Mammary epithelial cell (primary cell): Measurements from ENCODE around the gene EXOG.

ENCODE experiments used
- CTCF ChIP-seq, 2 donors: IDR thresholded peaks in 1 of 2; conservative IDR thresholded peaks in 1 of 2; 2 replicates each; pipeline ENCODE4 v1.5.1; 2011 to 2012; ENCODE audit warnings: inconsistent platforms in 2 of 2, low read length in 2 of 2, mild to moderate bottlenecking in 2 of 2, control low read depth in 1 of 2, low read depth in 1 of 2; ENCODE audit not compliant: insufficient read depth in 1 of 2; ENCODE audit errors: extremely low read depth in 1 of 2
- EZH2 ChIP-seq: IDR thresholded peaks from 2 replicates; pipeline ENCODE4 v1.6.1; 2012; ENCODE audit warnings: low read length, inconsistent platforms, borderline replicate concordance

GRCh38 chr3:38477057-38477820, 18.9 kb upstream of the EXOG start:
- TF ChIP-seq CTCF (conservative IDR thresholded peaks at IDR 0.05 in 1 of 2, IDR thresholded peaks at IDR 0.05 in 1 of 2; ENCODE audit: extremely low read depth in 1 of 2, insufficient read depth in 1 of 2, low read depth in 1 of 2, low read length in 2 of 2) (no peak), EZH2 (no peak)
